RCC 7860 (cell line): Measurements from ENCODE around the gene KCNH1.

ENCODE experiments used
- DNase-seq: peaks from one replicate; pipeline ENCODE4 v3.0.0-alpha.2; 2015; ENCODE audit warnings: low spot score
- FAIRE-seq: peaks from 2 replicates; lab custom pipeline; 2012; peaks lifted over from hg19 to GRCh38; lab: Jason Lieb, UNC

Gene KCNH1

GRCh38 chr1:210730023-210730422 lies 403.9 kb downstream of the KCNH1 start:
- DNase-seq: no peak
- no peak for FAIRE-seq

DNA sequence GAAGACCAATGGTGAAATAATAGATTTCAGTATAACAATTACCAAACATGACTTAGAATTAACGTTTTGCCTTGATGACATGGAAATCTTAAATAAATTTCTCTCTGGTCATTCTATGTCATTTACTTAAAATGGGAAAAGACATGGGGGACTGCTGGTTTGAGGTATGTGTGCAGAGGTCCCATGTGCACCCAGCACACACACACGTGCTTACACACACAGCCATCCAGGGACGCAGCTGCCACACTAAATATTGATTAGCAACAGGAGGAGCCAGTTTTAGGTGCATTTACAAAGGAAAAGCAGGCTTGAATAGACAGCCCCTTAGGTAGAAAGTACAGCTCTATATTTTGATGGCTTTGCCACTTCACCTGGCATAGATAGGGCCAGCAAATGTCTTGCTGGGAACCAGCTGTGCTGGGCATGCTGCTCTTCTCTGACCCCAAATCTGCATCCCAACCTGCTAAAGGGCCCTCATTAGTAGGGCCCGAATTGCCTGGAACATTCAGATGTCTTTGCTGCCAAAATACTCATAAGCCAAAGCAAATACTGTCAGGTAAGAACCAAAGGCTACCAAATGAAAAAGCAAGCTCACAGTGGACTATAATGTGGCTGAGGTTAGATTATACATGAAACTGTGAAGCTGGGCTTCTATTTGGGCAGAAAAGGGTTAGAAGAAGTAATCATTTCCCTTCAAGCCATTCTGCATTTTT lies 405.4 kb downstream of the KCNH1 start:
- no peak for DNase-seq
- FAIRE-seq: no peak

DNA sequence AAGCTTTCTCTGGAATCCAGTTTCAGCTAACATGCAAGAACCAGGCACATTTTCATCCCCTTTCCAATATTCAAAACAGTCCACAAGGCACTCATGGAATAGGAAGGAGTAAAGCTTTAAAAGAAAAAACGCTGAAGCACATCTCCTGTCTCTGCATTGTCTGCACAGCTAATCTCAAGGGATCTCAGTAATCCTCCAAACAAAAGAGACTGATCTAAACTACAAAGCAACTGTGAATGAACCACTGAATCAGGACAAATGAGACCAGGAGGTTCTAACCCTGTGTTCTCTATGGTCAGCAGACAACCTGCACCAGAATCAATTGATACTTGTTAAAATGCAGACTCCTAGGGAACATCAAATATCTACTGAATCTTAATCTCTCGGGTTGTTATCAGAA lies 406.2 kb downstream of the KCNH1 start:
- FAIRE-seq (no peak), DNase-seq (no peak)

- FAIRE-seq (no peak), DNase-seq (peak; percentile 10)
These were observed 407.3 kb downstream of the KCNH1 start for GRCh38 chr1:210726621-210727020.

GRCh38 chr1:210724768-210725167 lies 409.2 kb downstream of the KCNH1 start:
- DNase-seq (no peak), FAIRE-seq (no peak)

DNA sequence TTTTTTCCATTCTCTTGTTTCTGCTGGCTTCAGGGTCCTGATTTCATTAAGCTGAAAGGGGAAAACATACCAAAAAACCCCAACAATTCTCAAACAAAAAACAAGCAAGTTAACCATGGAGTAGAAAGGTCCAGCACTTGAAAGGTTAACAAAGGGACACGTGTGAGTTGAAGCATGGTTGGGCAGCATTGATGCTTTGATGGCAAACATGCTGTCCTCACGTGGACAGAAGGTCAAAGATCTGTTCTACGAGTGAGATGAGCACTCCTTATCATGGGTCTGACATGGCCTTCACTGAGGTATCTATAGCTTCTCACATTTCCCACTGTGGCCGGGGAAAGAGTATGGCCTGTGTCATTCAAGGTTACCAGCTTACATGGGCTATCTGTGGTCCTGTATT lies 410.3 kb downstream of the KCNH1 start:
- DNase-seq (no peak), FAIRE-seq (no peak)

GRCh38 chr1:210722410-210723081 lies 411.4 kb downstream of the KCNH1 start:
- DNase-seq: no peak
- FAIRE-seq: no peak

GRCh38 chr1:210715072-210715471 lies 418.9 kb downstream of the KCNH1 start:
- no peak for FAIRE-seq
- DNase-seq: no peak

DNA sequence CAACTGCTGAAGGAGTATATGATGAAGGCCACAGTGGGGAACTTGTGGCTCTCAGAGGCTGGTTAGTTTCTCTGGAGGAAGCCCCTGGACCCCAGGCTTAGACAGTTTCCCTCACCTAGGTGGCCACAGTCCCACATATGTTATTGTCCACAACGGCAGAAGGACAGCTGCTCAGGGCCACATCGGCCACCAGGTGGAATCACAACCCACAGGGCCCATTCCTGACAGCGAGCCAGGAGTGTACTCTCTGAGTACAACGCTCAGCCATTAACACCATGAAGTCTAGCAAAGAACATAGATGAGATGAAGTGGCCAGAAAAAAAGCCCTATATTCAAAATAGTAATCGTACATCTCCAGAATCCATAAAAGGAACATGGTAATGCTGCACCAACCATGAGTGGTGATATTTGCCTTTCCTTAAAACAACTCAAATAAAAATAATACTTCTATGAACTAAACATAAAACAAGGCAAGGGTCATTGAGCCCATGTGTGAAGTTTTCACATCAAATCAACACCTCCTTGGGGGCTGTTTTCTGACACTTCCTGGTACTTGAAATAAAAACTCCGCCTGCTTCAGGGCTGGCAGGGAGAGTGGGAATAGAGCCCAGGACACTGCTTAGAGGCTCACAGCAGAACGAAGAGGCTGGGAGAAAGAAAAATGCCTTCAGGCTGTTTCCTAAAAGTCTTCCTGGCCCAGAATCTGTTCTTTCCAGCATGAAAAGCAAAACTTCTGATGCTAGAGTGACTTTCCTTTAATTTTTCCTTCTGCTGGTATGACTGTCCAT lies 421.9 kb downstream of the KCNH1 start:
- FAIRE-seq (no peak), DNase-seq (no peak)

DNA sequence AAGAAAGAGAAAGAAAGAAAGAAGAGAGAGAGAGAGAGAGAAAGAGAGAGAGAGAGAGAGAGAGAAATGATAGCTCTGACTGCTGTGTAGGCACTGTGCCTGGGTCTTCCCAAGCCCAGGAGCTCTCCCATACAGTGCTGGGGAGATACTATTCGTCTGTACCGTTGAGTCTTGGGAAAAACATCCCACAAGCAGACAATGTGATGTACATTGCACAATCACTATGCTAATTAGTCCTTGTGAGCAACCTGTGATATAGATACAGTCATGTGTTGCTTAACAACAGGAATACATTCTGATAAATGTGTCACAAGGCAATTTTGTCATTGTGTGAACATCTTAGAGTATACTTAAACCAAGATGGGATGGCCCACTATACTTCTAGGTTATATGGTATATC lies 424.2 kb downstream of the KCNH1 start:
- DNase-seq (no peak), FAIRE-seq (no peak)

DNA sequence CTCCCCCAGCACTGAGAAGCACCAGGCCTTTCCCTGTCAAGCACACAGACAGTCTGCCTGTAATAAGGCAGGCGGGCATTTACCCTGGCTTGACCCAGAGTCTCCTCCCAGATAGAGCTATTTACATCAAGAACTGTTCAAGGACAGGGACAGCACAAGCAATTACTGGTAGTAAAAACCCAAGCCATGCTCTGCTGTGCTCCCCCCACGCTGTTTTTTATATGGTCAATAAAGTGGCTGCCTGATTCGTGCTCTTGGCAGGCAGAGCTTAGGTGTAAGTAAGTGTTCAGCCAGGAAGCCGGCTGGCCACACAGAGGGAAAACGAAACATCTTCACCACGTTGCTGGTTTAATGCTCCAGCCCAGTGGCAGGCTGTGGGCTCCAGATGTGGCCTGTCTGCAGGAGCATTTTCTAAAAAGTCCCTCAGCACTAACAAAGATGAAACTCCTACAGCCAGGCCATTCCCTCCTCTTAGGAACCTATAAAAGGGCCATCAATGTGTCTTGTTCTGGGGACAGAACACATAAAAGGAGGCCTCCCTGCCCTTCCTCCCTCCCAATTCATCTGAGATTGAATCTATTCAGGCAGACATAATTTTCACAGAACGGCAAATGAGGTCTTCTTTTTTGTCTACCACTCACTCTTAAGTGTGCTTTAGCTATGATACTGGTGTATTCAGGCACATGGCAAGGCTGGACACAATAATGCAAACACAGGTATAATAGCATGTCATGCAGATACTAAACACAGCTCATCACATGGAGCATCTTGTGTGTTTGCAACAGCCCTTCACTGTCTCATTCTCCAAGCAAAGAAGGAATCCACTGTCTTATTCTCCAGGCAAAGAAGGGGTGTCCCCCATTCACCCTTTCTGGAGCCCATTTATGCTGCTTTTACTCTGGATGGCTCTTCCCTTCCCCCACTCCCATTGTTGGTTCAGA lies 426.4 kb downstream of the KCNH1 start:
- FAIRE-seq (no peak), DNase-seq (no peak)

GRCh38 chr1:210706246-210706645 lies 427.7 kb downstream of the KCNH1 start:
- FAIRE-seq (no peak), DNase-seq (no peak)

- FAIRE-seq: no peak
- DNase-seq: no peak
These were observed 428.9 kb downstream of the KCNH1 start for GRCh38 chr1:210705086-210705485.

GRCh38 chr1:210703593-210703992 lies 430.4 kb downstream of the KCNH1 start:
- FAIRE-seq (no peak), DNase-seq (no peak)

GRCh38 chr1:210702506-210702905 lies 431.4 kb downstream of the KCNH1 start:
- FAIRE-seq: no peak
- no peak for DNase-seq

GRCh38 chr1:210700511-210700910 lies 433.4 kb downstream of the KCNH1 start:
- FAIRE-seq (no peak), DNase-seq (no peak)

- FAIRE-seq: no peak
- DNase-seq: no peak
These were observed 433.9 kb downstream of the KCNH1 start for GRCh38 chr1:210700083-210700482.

DNA sequence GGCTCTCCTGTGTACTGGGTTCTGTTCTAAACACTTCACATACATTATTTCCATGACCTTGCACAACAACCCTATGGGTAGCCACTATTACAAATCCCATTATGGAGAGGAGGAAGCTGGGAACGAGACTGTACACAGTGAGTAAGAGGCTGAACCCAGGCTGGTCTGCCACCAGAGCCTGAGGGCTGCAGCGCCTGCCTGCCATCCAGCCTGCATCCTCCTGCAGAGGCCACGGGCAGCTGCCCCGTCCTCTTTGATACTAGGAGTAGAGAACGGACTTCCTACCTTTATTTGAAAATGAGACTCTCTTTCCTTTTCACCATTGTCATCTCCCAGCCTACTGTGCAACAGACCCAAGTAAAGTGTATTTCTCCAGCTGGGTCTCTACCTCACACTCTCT lies 435.3 kb downstream of the KCNH1 start:
- FAIRE-seq (no peak), DNase-seq (no peak)

GRCh38 chr1:210697185-210697584 lies 436.8 kb downstream of the KCNH1 start:
- DNase-seq (no peak), FAIRE-seq (no peak)

GRCh38 chr1:210696709-210697108 lies 437.2 kb downstream of the KCNH1 start:
- FAIRE-seq (no peak), DNase-seq (peak; percentile 47)

- DNase-seq (peak; percentile 42), FAIRE-seq (no peak)
These were observed 438.9 kb downstream of the KCNH1 start for GRCh38 chr1:210695026-210695425.
